Cardiac ventricle fibroblast (primary cell): Measurements from ENCODE around the gene AGBL2. TPM values are rescaled to one million over a fixed set of nuclear protein-coding genes. Genes with fewer than 3 reads are reported as not detected.

Experiments
- total RNA-seq: library from RNA; depleted of rRNA; stranded (reverse); fragments of >200 nt; gene quantifications from 2 replicates; pipeline ENCODE4 v1.2.3, GENCODE V29; 2015

The AGBL2 gene, protein sequence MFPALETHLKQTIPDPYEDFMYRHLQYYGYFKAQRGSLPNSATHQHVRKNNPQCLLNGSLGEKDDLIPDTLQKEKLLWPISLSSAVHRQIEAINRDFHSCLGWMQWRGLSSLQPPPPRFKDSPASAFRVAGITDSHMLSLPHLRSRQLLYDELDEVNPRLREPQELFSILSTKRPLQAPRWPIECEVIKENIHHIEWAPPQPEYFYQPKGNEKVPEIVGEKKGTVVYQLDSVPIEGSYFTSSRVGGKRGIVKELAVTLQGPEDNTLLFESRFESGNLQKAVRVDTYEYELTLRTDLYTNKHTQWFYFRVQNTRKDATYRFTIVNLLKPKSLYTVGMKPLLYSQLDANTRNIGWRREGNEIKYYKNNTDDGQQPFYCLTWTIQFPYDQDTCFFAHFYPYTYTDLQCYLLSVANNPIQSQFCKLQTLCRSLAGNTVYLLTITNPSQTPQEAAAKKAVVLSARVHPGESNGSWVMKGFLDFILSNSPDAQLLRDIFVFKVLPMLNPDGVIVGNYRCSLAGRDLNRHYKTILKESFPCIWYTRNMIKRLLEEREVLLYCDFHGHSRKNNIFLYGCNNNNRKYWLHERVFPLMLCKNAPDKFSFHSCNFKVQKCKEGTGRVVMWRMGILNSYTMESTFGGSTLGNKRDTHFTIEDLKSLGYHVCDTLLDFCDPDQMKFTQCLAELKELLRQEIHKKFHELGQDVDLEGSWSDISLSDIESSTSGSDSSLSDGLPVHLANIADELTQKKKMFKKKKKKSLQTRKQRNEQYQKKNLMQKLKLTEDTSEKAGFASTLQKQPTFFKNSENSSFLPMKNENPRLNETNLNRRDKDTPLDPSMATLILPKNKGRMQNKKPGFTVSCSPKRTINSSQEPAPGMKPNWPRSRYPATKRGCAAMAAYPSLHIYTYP
- total RNA-seq: 0.05 TPM in 1 of 2 replicates, not detected in the other

DNA sequence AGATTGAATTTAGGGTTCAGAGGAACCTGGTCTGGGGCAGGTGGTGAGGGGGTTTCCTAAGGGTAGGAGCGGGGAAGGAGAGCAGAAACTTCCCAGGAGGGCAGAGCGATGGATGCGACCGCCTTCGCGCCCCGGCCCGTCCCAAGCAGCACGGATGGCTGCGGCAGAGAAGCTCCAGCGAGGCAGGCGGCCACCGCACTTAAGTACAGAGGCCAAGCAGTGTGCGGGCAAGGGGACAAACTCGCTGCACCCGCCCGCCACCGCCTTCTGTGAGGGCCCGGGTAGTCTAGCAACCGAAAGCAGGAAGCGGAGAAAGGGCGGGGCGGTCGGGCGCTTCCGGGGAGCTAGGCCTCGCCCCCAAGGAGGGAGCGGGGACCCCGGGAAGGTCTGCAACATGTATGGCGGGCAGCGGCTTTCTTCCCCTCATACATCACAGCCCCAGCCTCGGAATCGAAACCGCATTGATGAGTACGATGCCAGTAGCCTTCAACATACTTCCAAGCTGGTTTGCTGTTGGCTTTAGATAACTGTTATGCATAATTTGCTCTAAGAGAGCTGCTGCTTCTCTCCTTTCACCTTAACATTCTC lies at the start of gene AGBL2:
Gene AGBL2, minus strand, starts transcription at position 288 of the 588 bp plus-strand sequence. CDS start 719 bp downstream, outside the sequence.

DNA sequence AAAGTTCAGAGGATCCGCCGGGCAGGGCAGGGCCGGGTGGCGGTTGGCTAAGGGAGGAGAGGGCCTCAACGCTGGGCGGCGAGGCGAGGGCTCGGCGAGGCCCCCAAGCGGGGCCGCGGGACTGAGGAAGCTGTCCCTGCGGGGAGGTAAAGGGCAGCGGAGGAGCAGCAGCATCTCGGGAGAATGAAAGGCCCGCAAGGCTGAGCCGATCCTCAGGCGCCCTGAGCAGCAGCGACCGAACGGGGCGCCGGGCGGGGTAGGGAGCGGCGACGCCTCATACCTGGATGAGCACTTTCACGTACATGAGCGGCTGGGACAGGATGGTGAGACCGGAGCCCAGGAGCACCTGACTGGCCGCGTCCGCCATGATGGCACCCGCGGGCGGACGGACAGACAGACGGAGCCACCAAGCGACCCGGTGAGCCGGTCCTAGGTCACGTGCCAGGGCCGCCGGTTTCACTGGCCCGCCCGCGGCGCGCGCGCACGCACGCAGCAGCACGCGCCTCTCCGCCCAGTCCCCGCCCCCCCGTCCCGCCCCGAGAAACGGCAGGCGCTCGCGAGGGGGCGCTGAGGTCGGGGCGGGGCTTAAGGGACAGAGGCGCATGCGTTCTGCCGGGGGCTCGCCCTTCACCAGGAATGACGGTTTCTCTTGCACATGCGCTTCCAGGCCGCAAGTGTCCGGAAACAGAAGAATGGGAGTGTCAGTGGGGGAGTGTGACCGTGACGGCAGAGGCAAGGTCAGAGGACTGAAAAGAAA lies 72.9 kb downstream of the AGBL2 start, which contains the start of gene MTCH2:
Gene MTCH2, minus strand, starts transcription at position 461 of the 757 bp plus-strand sequence. Its CDS starts 94 bp downstream, at position 367.

Other genes with a start within 250 kb of the AGBL2 start
- gene CELF1, start 162.2 kb downstream of the AGBL2 start, total RNA-seq: 37.8 and 47.6 TPM in 2 replicates
- gene PTPMT1, start 149.8 kb downstream of the AGBL2 start, total RNA-seq: 108 and 112 TPM in 2 replicates
- 12.9 and 21.9 TPM in 2 replicates for gene KBTBD4, start 136.4 kb downstream of the AGBL2 start, total RNA-seq
- gene NDUFS3, start 136.3 kb downstream of the AGBL2 start, total RNA-seq: 66.5 and 67.1 TPM in 2 replicates
- gene FAM180B, start 128.7 kb downstream of the AGBL2 start, total RNA-seq: not detected in 2 replicates
- gene C1QTNF4, start 121.0 kb downstream of the AGBL2 start, total RNA-seq: 0.20 and 1.6 TPM in 2 replicates
- gene MTCH2, start 72.8 kb downstream of the AGBL2 start, total RNA-seq: 42.5 and 75.3 TPM in 2 replicates
- gene FNBP4, start 52.0 kb upstream of the AGBL2 start, total RNA-seq: 34.3 and 44.8 TPM in 2 replicates
- 18.2 and 18.9 TPM in 2 replicates for gene NUP160, start 133.0 kb upstream of the AGBL2 start, total RNA-seq